Heart right ventricle (tissue), 16 donors: ENCODE results near the gene HSPB8. TPM values are rescaled to one million over a fixed set of nuclear protein-coding genes. Genes with fewer than 3 reads are reported as not detected.

Experiments used
- ATAC-seq, 8 donors: fragments of 200-7000 bp; cut with Tn5 transposase; one replicate each; pipeline ENCODE4 v1.9.1; 2020; ENCODE audit warnings: mild to moderate bottlenecking in 8 of 8, moderate library complexity in 8 of 8, moderate number of reproducible peaks in 1 of 8
- DNase-seq, 2 donors: peaks; one replicate each; pipeline ENCODE4 v3.0.0-alpha.2; 2020
- H3K27ac ChIP-seq, 10 donors: fragments of 200-600 bp; sonication (generic) in 2 of 10; one replicate each; pipeline versions ENCODE4 v1.5.0 to v1.8.0; 2020 to 2022; ENCODE audit warnings: mild to moderate bottlenecking in 3 of 10
- H3K27me3 ChIP-seq, 7 donors: fragments of 200-600 bp; one replicate each; pipeline ENCODE4 v1.8.0; 2021 to 2022; ENCODE audit warnings: mild to moderate bottlenecking in 2 of 7
- H3K36me3 ChIP-seq, 9 donors: fragments of 200-600 bp; sonication (generic) in 1 of 9; one replicate each; pipeline versions ENCODE4 v1.5.0 to v1.8.0; 2020 to 2022; ENCODE audit warnings: mild to moderate bottlenecking in 2 of 9
- H3K4me1 ChIP-seq, 9 donors: fragments of 200-600 bp; sonication (generic) in 1 of 9; one replicate each; pipeline versions ENCODE4 v1.5.0 to v1.8.0; 2020 to 2022; ENCODE audit warnings: mild to moderate bottlenecking in 4 of 9
- H3K4me3 ChIP-seq, 10 donors: fragments of 200-600 bp; sonication (generic) in 2 of 10; one replicate each; pipeline versions ENCODE4 v1.5.0 to v1.8.0; 2020 to 2022; ENCODE audit warnings: mild to moderate bottlenecking in 7 of 10, moderate library complexity in 2 of 10
- H3K9me3 ChIP-seq, 11 donors: fragments of 200-600 bp in 10 of 11; sonication (generic) in 2 of 11; one replicate each; pipeline versions ENCODE4 v1.5.0 to v1.8.0; 2013 to 2022; ENCODE audit warnings: mild to moderate bottlenecking in 2 of 11, control low read depth in 1 of 11, moderate library complexity in 1 of 11
- WGBS, 2 donors: extraction: QIAGEN DNeasy Blood & Tissue Kit; methylation state at CpG; one replicate each; pipeline ENCODE4 v1.1.7; 2013; ENCODE audit warnings: inconsistent platforms in 1 of 2; 5-methylcytosine and 5-hydroxymethylcytosine counted together
- intact Hi-C, 10 donors: fragments of 100-400 bp; cut with DNase I; formaldehyde crosslinking; loops; one replicate each; pipeline versions ENCODE4 v1.11.1 to v1.14.2; 2022
- polyA plus RNA-seq, 2 donors: library from polyadenylated mRNA; stranded (reverse); fragments of 200-250 nt; gene quantifications; one replicate each; pipeline ENCODE4 v1.2.3, GENCODE V29; 2013
- total RNA-seq, 10 donors: library from RNA; stranded (reverse); fragmentation: NEBNext Ultra II Directional in 3 of 10; extraction: Animal tissue kit (Norgen Biotek cat#: 25700) in 3 of 10; gene quantifications; one replicate each; pipeline versions ENCODE4 v1.2.1 to v1.2.4, GENCODE V29; 2021 to 2023
- TF ChIP-seq, protein P1 (sequence below), 9 donors: fragments of 200-600 bp; sonication (generic) in 2 of 9; IDR thresholded peaks; one replicate each; pipeline versions ENCODE4 v1.5.0 to v1.8.0; 2021 to 2022; ENCODE audit warnings: antibody characterized with exemption in 9 of 9, mild to moderate bottlenecking in 5 of 9, moderate library complexity in 1 of 9
- donor health status: Arrhythmogenic right ventricular cardiomyopathy.
- donor health status: ischemic (EF 13 %, LVEDD 7.1; RV severe dilation, severe dysfunction).
- donor health status: healthy with polysubstance abuse.
- donor health status: DM: no; HTN: yes; CAD: no.
- donor health status: DM: no; HTN: no; CAD: no.
- donor health status: ischemic (EF 25% LVEDD 6.9; RV normal size, moderate dysfunction).
- donor health status: ischemic (EF 25% LVEDD 5.7; RV mildly dilated, moderate dysfunction).
- donor health status: healthy.
- donor health status: DM: yes; HTN: yes; CAD: no.
- donor health status: Ischemic cardiomyopathy.
- donor health status: ischemic (EF 35%, LVEDD 5.7; RV mildly dilated, moderate dysfunction).
- donor health status: nonischemic (EF 11% LVEDD 7.7; RV severe dilation, severe dysfunction).
- donor health status: DM: yes; HTN: yes; CAD: no.
- donor health status: PGD.
- donor health status: ischemic (EF 29% LVEDD 5.4; RV normal size, mild dysfunction).
- donor health status: nonischemic (EF 23%, LVEDD 6.1; RV moderate dilation, normal function).

HSPB8 gene
- total and polyA plus RNA-seq, 12 donors: 250 to 720 (median 539) TPM

DNA sequence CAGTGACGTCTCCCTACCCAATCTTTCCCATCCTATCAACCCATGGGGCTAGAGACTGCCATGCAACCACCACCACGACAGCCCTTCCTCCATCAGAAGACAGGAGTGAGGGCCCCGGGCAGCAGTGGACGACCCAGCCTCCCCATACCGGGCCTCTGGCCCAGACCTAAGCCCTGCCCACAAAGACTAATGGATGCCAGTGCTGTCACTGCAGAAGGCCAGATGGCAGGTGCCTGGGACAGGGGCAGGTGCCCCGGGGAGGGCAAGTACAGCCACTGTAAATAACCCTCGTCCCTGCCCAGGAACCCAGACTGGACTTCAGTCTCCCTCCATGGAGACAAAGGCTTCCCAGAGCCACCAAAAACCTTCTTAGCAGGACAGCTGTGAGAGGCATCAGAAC lies 20.3 kb upstream of the HSPB8 start:
- WGBS, 2 donors: 42 to 49% methylated on average over 7 of the region's 7 CpGs
- peak in 1 of 2 donors; percentile 51 for DNase-seq
- Histone ChIP-seq H3K4me1 (peaks cover 0 to 48% (median 12%) of the 10 kb centered on the region in 9 donors), H3K4me3 (peak overlapping the region in 8 of 10 donors; percentile 6 to 41 (median 34)), H3K27me3 (peaks cover 0 to 4% (median 0%) of the 10 kb centered on the region in 7 donors), H3K9me3 (no peaks in the 10 kb centered on the region), H3K27ac (peak overlapping the region; percentile 42 to 88 (median 80)), H3K36me3 (no peaks in the 10 kb centered on the region)
- TF ChIP-seq, protein P1, sequence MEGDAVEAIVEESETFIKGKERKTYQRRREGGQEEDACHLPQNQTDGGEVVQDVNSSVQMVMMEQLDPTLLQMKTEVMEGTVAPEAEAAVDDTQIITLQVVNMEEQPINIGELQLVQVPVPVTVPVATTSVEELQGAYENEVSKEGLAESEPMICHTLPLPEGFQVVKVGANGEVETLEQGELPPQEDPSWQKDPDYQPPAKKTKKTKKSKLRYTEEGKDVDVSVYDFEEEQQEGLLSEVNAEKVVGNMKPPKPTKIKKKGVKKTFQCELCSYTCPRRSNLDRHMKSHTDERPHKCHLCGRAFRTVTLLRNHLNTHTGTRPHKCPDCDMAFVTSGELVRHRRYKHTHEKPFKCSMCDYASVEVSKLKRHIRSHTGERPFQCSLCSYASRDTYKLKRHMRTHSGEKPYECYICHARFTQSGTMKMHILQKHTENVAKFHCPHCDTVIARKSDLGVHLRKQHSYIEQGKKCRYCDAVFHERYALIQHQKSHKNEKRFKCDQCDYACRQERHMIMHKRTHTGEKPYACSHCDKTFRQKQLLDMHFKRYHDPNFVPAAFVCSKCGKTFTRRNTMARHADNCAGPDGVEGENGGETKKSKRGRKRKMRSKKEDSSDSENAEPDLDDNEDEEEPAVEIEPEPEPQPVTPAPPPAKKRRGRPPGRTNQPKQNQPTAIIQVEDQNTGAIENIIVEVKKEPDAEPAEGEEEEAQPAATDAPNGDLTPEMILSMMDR (IDR thresholded peaks at IDR 0.05): no peak
- intact Hi-C loops: no loop called here
- peak; percentile 19 to 87 (median 74) for ATAC-seq

DNA sequence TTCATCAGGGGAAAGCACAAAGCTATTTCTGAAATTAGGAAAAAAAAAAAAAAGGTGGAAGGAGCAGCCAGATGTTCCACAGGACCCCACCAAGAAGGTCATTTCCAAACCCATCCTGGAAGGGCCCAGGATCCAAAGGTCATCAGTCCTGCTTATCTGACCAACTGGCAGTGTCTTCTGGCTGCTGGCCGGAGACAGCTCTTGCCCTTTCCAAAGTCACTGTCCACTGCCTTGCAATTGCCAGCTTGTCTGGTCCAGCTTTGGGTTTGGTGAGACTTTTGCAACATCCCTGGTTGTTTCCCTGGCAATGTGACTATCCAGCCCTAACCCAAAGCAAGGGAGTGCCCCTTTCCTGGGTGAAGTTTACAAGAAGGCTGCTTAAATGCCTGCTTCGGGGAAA lies 18.9 kb upstream of the HSPB8 start:
- Histone ChIP-seq H3K36me3 (no peaks in the 10 kb centered on the region), H3K27me3 (no peaks in the 10 kb centered on the region), H3K27ac (peak overlapping the region in 3 of 10 donors; percentile 44 to 88 (median 86)), H3K4me1 (peaks cover 0 to 48% (median 12%) of the 10 kb centered on the region in 9 donors), H3K9me3 (no peaks in the 10 kb centered on the region), H3K4me3 (no peak overlapping the region)
- 48 to 68% methylated on average over 2 of the region's 2 CpGs for WGBS, 2 donors
- TF ChIP-seq, protein P1 (IDR thresholded peaks at IDR 0.05): no peak
- intact Hi-C loops: loop anchor here in 1 of 10 donors (1.0 kb wide), 1 partner anchor 15 kb away; no protein-coding TSS in a partner anchor
- ATAC-seq (no peak), DNase-seq (no peak)

DNA sequence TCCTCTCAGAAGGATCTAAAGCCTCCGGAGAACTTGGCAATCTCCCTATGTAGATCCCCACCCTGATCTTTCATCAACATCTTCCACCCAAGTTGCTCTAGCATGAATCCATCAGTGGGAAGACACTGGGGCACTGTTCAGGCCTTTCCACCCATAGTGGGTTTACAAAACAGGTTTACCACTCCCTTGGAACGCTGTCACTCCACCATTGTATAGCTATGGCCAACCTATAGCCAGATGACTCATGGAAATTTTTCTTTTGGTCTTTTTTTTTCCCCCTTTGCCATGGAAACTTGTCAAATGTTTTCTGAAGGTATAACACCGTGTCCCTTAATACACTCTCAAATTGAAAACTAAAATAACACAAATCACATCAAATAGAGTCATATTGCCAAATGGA lies 10.8 kb upstream of the HSPB8 start:
- H3K4me1 ChIP-seq: no peaks in the 10 kb centered on the region
- 71 to 75% methylated on average over 3 of the region's 3 CpGs for WGBS, 2 donors
- no peak overlapping the region for H3K4me3 ChIP-seq

DNA sequence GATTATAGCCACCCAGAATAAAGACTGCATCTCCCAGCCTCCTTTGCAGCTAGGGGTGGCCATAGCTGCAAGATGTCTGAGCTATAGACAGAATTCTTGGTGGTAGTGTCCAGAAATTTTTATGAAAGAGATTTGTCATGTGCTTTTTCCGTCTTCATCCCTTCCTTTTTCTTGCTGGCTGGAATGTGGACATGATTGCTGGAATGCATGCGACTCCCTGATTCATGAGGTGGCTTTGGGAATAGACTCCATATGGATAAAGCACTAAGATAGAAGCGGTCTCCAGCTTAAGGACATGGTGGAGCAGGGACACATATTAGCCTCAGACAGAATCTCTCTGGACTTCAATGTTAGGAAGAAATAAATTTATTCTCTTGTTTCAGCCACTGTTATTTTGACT lies 10.0 kb upstream of the HSPB8 start:
- H3K27me3 ChIP-seq: no peaks in the 10 kb centered on the region
- WGBS, 2 donors: 71 to 77% methylated on average over 3 of the region's 3 CpGs
- H3K9me3 ChIP-seq: no peaks in the 10 kb centered on the region
- no peak overlapping the region for H3K27ac ChIP-seq
- intact Hi-C loops: no loop called here
- ATAC-seq (no peak), DNase-seq (no peak)
- no peaks in the 10 kb centered on the region for H3K4me1 ChIP-seq
- TF ChIP-seq, protein P1 (IDR thresholded peaks at IDR 0.05): no peak
- no peak overlapping the region for H3K4me3 ChIP-seq
- H3K36me3 ChIP-seq: no peaks in the 10 kb centered on the region

More for the DNA sequence above, 10.8 kb upstream of the HSPB8 start:
- intact Hi-C loops: no loop called here
- Histone ChIP-seq H3K27ac (no peak overlapping the region), H3K9me3 (no peaks in the 10 kb centered on the region), H3K27me3 (no peaks in the 10 kb centered on the region), H3K36me3 (no peaks in the 10 kb centered on the region)
- DNase-seq: no peak
- ATAC-seq: no peak
- TF ChIP-seq, protein P1 (IDR thresholded peaks at IDR 0.05): no peak
